H9 (cell line): Measurements from ENCODE around the gene DNMT3B. TPM values are rescaled to one million over a fixed set of nuclear protein-coding genes. Genes with fewer than 3 reads are reported as not detected.

Experiments
- DNase-seq: peaks from one replicate; pipeline ENCODE4 v3.0.0-alpha.2; 2017
- H2AFZ ChIP-seq: one replicate; pipeline ENCODE4 v1.6.1; 2013; ENCODE audit warnings: mild to moderate bottlenecking, low read length, control low read depth, moderate library complexity
- H2AK5ac ChIP-seq: 2 replicates; pipeline ENCODE4 v1.6.1; 2013; ENCODE audit warnings: low read length, control low read depth, mixed read lengths; ENCODE audit not compliant: insufficient read length
- H2BK120ac ChIP-seq: one replicate; pipeline ENCODE4 v1.6.1; 2013; ENCODE audit warnings: low read depth, mild to moderate bottlenecking, low read length, control low read depth, inconsistent platforms; ENCODE audit not compliant: poor library complexity, severe bottlenecking
- H2BK12ac ChIP-seq: 2 replicates; pipeline ENCODE4 v1.6.1; 2013; ENCODE audit warnings: low read length, control low read depth, mixed read lengths, low read depth; ENCODE audit not compliant: insufficient read length
- H2BK15ac ChIP-seq: 2 replicates; pipeline ENCODE4 v1.6.1; 2013; ENCODE audit warnings: low read depth, low read length, control low read depth
- H2BK20ac ChIP-seq: one replicate; pipeline ENCODE4 v1.6.1; 2013; ENCODE audit warnings: low read depth, mild to moderate bottlenecking, low read length, control low read depth, inconsistent platforms; ENCODE audit not compliant: poor library complexity, severe bottlenecking
- H2BK5ac ChIP-seq: 2 replicates; pipeline ENCODE4 v1.6.1; 2013; ENCODE audit warnings: low read length, control low read depth, mixed read lengths; ENCODE audit not compliant: insufficient read length
- H3K14ac ChIP-seq: 2 replicates; pipeline ENCODE4 v1.6.1; 2013; ENCODE audit warnings: low read length, control low read depth; ENCODE audit not compliant: insufficient read depth
- H3K18ac ChIP-seq: 2 replicates; pipeline ENCODE4 v1.6.1; 2013; ENCODE audit warnings: low read depth, mild to moderate bottlenecking, mixed read lengths, low read length, control low read depth; ENCODE audit not compliant: insufficient read length
- H3K23ac ChIP-seq: 2 replicates; pipeline ENCODE4 v1.6.1; 2013; ENCODE audit warnings: low read length, control low read depth, mixed read lengths, low read depth; ENCODE audit not compliant: insufficient read length
- H3K23me2 ChIP-seq: 2 replicates; pipeline ENCODE4 v1.6.1; 2013; ENCODE audit warnings: low read depth, mild to moderate bottlenecking, mixed read lengths, low read length, control low read depth; ENCODE audit not compliant: insufficient read length, poor library complexity, severe bottlenecking
- H3K27ac ChIP-seq: 2 replicates; pipeline ENCODE4 v1.5.1; 2013; ENCODE audit warnings: low read length, control low read depth, mixed read lengths, low read depth; ENCODE audit not compliant: insufficient read length
- H3K27me3 ChIP-seq: 2 replicates; pipeline ENCODE4 v1.6.1; 2013; ENCODE audit warnings: low read length, control low read depth, inconsistent platforms; ENCODE audit not compliant: insufficient read depth
- H3K4ac ChIP-seq: 2 replicates; pipeline ENCODE4 v1.6.1; 2013; ENCODE audit warnings: low read depth, mild to moderate bottlenecking, control low read depth, inconsistent platforms, low read length, moderate library complexity
- H3K4me1 ChIP-seq: 2 replicates; pipeline ENCODE4 v1.6.1; 2013; ENCODE audit warnings: low read length, control low read depth, inconsistent platforms; ENCODE audit not compliant: insufficient read depth
- H3K4me2 ChIP-seq: 2 replicates; pipeline ENCODE4 v1.6.1; 2013; ENCODE audit warnings: low read length, control low read depth, mixed read lengths; ENCODE audit not compliant: insufficient read length, insufficient read depth
- H3K56ac ChIP-seq: 2 replicates; pipeline ENCODE4 v1.6.1; 2013; ENCODE audit warnings: low read depth, mild to moderate bottlenecking, mixed read lengths, low read length, control low read depth; ENCODE audit not compliant: insufficient read length
- H3K79me1 ChIP-seq: 2 replicates; pipeline ENCODE4 v1.6.1; 2013; ENCODE audit warnings: low read depth, mild to moderate bottlenecking, moderate library complexity, low read length, control low read depth, inconsistent platforms; ENCODE audit not compliant: insufficient read depth, poor library complexity, severe bottlenecking
- H3K79me2 ChIP-seq: 2 replicates; pipeline ENCODE4 v1.6.1; 2013; ENCODE audit warnings: low read length, control low read depth, inconsistent platforms; ENCODE audit not compliant: insufficient read depth
- H3K9ac ChIP-seq: 2 replicates; pipeline ENCODE4 v1.6.1; 2013; ENCODE audit warnings: low read length, control low read depth, mixed read lengths; ENCODE audit not compliant: insufficient read length; ENCODE audit errors: extremely low read depth
- H3K9me3 ChIP-seq: one replicate; pipeline ENCODE4 v1.6.1; 2013; ENCODE audit warnings: low read depth, low read length, inconsistent platforms; ENCODE audit not compliant: control insufficient read depth
- H3T11ph ChIP-seq: one replicate; pipeline ENCODE4 v1.6.1; 2013; ENCODE audit warnings: mild to moderate bottlenecking, low read length, control low read depth, inconsistent platforms
- H4K20me1 ChIP-seq: one replicate; pipeline ENCODE4 v1.6.1; 2013; ENCODE audit not compliant: control insufficient read depth, insufficient read length, insufficient read depth
- H4K5ac ChIP-seq: 2 replicates; pipeline ENCODE4 v1.6.1; 2013; ENCODE audit warnings: low read depth, mild to moderate bottlenecking, mixed read lengths, low read length, control low read depth; ENCODE audit not compliant: insufficient read length
- H4K8ac ChIP-seq: replicated peaks from 2 replicates; pipeline ENCODE4 v1.6.1; 2013; ENCODE audit warnings: low read length, control low read depth, mixed read lengths, low read depth; ENCODE audit not compliant: insufficient read length
- H4K91ac ChIP-seq: 2 replicates; pipeline ENCODE4 v1.6.1; 2013; ENCODE audit warnings: low read depth, mild to moderate bottlenecking, moderate library complexity, mixed read lengths, low read length, control low read depth; ENCODE audit not compliant: insufficient read length
- H3K27ac Mint-ChIP-seq, 3 experiments: 2 replicates in 2 of 3; 3 replicates in 1 of 3; pipeline ENCODE4 v1.8.0; 2020 to 2021; ENCODE audit warnings: mixed read lengths in 3 of 3, mild to moderate bottlenecking in 1 of 3, moderate library complexity in 1 of 3
- H3K27me3 Mint-ChIP-seq: 2 replicates; pipeline ENCODE4 v1.8.0; 2021; ENCODE audit warnings: low read depth, mild to moderate bottlenecking, moderate library complexity, mixed read lengths
- H3K36me3 Mint-ChIP-seq, 3 experiments: 2 replicates in 2 of 3; 3 replicates in 1 of 3; pipeline ENCODE4 v1.8.0; 2020 to 2021; ENCODE audit warnings: low read depth in 3 of 3, mixed read lengths in 3 of 3; ENCODE audit not compliant: insufficient read depth in 1 of 3
- H3K4me1 Mint-ChIP-seq, 2 experiments: 2 replicates each; pipeline ENCODE4 v1.8.0; 2020; ENCODE audit warnings: mixed read lengths in 2 of 2
- H3K4me3 Mint-ChIP-seq, 2 experiments: 2 replicates in 1 of 2; 3 replicates in 1 of 2; pipeline ENCODE4 v1.8.0; 2020 to 2021; ENCODE audit warnings: mild to moderate bottlenecking in 2 of 2, mixed read lengths in 2 of 2, moderate library complexity in 1 of 2
- H3K9me3 Mint-ChIP-seq, 2 experiments: 2 replicates in 1 of 2; 3 replicates in 1 of 2; pipeline ENCODE4 v1.8.0; 2020; ENCODE audit warnings: mild to moderate bottlenecking in 2 of 2, mixed read lengths in 2 of 2, moderate library complexity in 1 of 2
- CTCF ChIP-seq: fragments of 200-600 bp; sonication (generic); conservative IDR thresholded peaks from 3 replicates; pipeline ENCODE4 v1.8.0; 2021; ENCODE audit warnings: antibody characterized with exemption, mild to moderate bottlenecking
- WGBS: extraction: QIAGEN DNeasy Blood & Tissue Kit; methylation state at CpG from one replicate; pipeline ENCODE4 v1.1.7; 2013; ENCODE audit warnings: missing lambda C conversion rate, low lambda C conversion rate, mixed read lengths; ENCODE audit not compliant: insufficient read length; ENCODE audit errors: extremely low coverage; 5-methylcytosine and 5-hydroxymethylcytosine counted together
- total RNA-seq: library from RNA; stranded (reverse); gene quantifications from 2 replicates; pipeline ENCODE4 v1.2.1, GENCODE V29; 2021

Gene DNMT3B
- total RNA-seq, 1 experiment from 2014 or later = 980 TPM

GRCh38 chr20:32822225-32822624 lies 60.0 kb downstream of the DNMT3B start:
- H2BK20ac ChIP-seq = no peak overlapping the region
- no peaks in the 10 kb centered on the region for H3K9me3 ChIP-seq
- H3K27ac ChIP-seq = no peak overlapping the region
- no peak overlapping the region for H3K14ac ChIP-seq
- DNase-seq = no peak
- no peak overlapping the region for H2AFZ ChIP-seq
- no peak overlapping the region for H3K4me2 ChIP-seq
- no peak overlapping the region for H2BK12ac ChIP-seq
- H2BK15ac ChIP-seq = no peak overlapping the region
- H2BK5ac ChIP-seq = no peak overlapping the region
- Mint-ChIP-seq H3K4me1 (peaks cover 30 to 36% of the 10 kb centered on the region in 2 experiments), H3K27ac (no peak overlapping the region), H3K36me3 (peaks cover 10 to 19% (median 12%) of the 10 kb centered on the region in 3 experiments; a peak in 6 of 7 replicates), H3K4me3 (0 out of 5 replicates have a peak overlapping the region, but pooled peaks of 1 of the 2 experiments have one; percentile 96), H3K27me3 (peaks cover 3% of the 10 kb centered on the region; the same call in 1 of the 2 replicates), H3K9me3 (no peaks in the 10 kb centered on the region; a peak in 1 of 5 replicates)
- H4K5ac ChIP-seq = no peak overlapping the region
- no peak overlapping the region for H4K8ac ChIP-seq
- H3K9ac ChIP-seq = no peak overlapping the region
- no peak overlapping the region for H3K18ac ChIP-seq
- TF ChIP-seq CTCF = no peak
- H2AK5ac ChIP-seq = no peak overlapping the region
- H3K79me1 ChIP-seq = no peaks in the 10 kb centered on the region
- WGBS = no CpG with 5 or more reads among the region's 5 CpGs
- no peak overlapping the region for H3K56ac ChIP-seq
- no peaks in the 10 kb centered on the region for H4K20me1 ChIP-seq
- no peak overlapping the region for H4K91ac ChIP-seq
- H3K27me3 ChIP-seq = no peaks in the 10 kb centered on the region
- H3K23me2 ChIP-seq = peaks cover 5% of the 10 kb centered on the region
- H3T11ph ChIP-seq = no peak overlapping the region
- no peak overlapping the region for H3K4ac ChIP-seq
- peaks cover 41% of the 10 kb centered on the region for H3K79me2 ChIP-seq
- no peak overlapping the region for H2BK120ac ChIP-seq
- H3K4me1 ChIP-seq = peaks cover 2% of the 10 kb centered on the region; the same call in 1 of the 2 replicates
- no peak overlapping the region for H3K23ac ChIP-seq
